Measurements from ENCODE around the gene SHISA6. TPM values are rescaled to one million over a fixed set of nuclear protein-coding genes. Genes with fewer than 3 reads are reported as not detected.

The SHISA6 gene
- polyA plus RNA-seq, 1 donor (not counting 4 experiments of a cell fraction or from before 2014, with no cell fraction given), result 2.2 TPM

- no peak overlapping the region for H3K9ac ChIP-seq (ENCODE audit: control insufficient read depth, extremely low read depth, insufficient read depth, low read length)
- no peak overlapping the region for H3K4me3 ChIP-seq (ENCODE audit: control insufficient read depth in 2 of 3, extremely low read depth in 1 of 3, insufficient read depth in 2 of 3, low read depth in 1 of 3, low read length in 3 of 3)
- no peak for TF ChIP-seq CTCF (optimal IDR thresholded peaks at IDR 0.05 in 1 of 3, IDR thresholded peaks at IDR 0.05 in 1 of 3, conservative IDR thresholded peaks at IDR 0.05 in 1 of 3; ENCODE audit: extremely low read depth in 1 of 3, insufficient read depth in 2 of 3, low read length in 3 of 3)
- TF ChIP-seq EZH2 (IDR thresholded peaks at IDR 0.05; ENCODE audit: low read length), result no peak
- H3K9me3 ChIP-seq (ENCODE audit: control insufficient read depth, low read depth, low read length), result no peaks in the 10 kb centered on the region
- H3K9me1 ChIP-seq (ENCODE audit: control insufficient read depth, extremely low read depth, insufficient read depth, low read length), result no peaks in the 10 kb centered on the region
- FAIRE-seq (no peak), DNase-seq (ENCODE audit: low read depth, low spot score) (no peak)
- H3K4me2 ChIP-seq (ENCODE audit: control insufficient read depth, extremely low read depth, insufficient read depth, low read depth, low read length), result no peak overlapping the region
- dilution Hi-C loops (cut with MboI; ENCODE audit: extremely low pct_ligation_motif_present, low sequenced_read_pairs), result no loop called here
- H4K20me1 ChIP-seq (ENCODE audit: control insufficient read depth, extremely low read depth, insufficient read depth, low read length), result no peaks in the 10 kb centered on the region
- H3K4me1 ChIP-seq (ENCODE audit: control insufficient read depth, extremely low read depth, insufficient read depth, low read length), result no peaks in the 10 kb centered on the region
- no peak overlapping the region for H3K27ac ChIP-seq (ENCODE audit: control insufficient read depth, insufficient read depth, low read length)
- H3K79me2 ChIP-seq (ENCODE audit: control insufficient read depth, insufficient read depth, low read length), result no peaks in the 10 kb centered on the region
- no peaks in the 10 kb centered on the region for H3K36me3 ChIP-seq (ENCODE audit: control insufficient read depth in 2 of 2, extremely low read depth in 1 of 2, insufficient read depth in 2 of 2, low read length in 2 of 2)
- H2AFZ ChIP-seq (ENCODE audit: control insufficient read depth, low read length), result no peak overlapping the region
- H3K27me3 ChIP-seq (ENCODE audit: control insufficient read depth, extremely low read depth, insufficient read depth, low read length), result no peaks in the 10 kb centered on the region
These were observed 298.6 kb downstream of the SHISA6 start for GRCh38 chr17:11539637-11540036.

GRCh38 chr17:11545002-11545401 is 304.0 kb downstream of the SHISA6 start:
- H3K36me3 ChIP-seq (ENCODE audit: control insufficient read depth in 2 of 2, extremely low read depth in 1 of 2, insufficient read depth in 2 of 2, low read length in 2 of 2), result no peaks in the 10 kb centered on the region
- FAIRE-seq (no peak), DNase-seq (ENCODE audit: low read depth, low spot score) (no peak)
- H3K9me3 ChIP-seq (ENCODE audit: control insufficient read depth, low read depth, low read length), result no peaks in the 10 kb centered on the region
- no peak overlapping the region for H2AFZ ChIP-seq (ENCODE audit: control insufficient read depth, low read length)
- H3K27me3 ChIP-seq (ENCODE audit: control insufficient read depth, extremely low read depth, insufficient read depth, low read length), result no peaks in the 10 kb centered on the region
- no peaks in the 10 kb centered on the region for H4K20me1 ChIP-seq (ENCODE audit: control insufficient read depth, extremely low read depth, insufficient read depth, low read length)
- H3K4me1 ChIP-seq (ENCODE audit: control insufficient read depth, extremely low read depth, insufficient read depth, low read length), result no peaks in the 10 kb centered on the region
- no peak overlapping the region for H3K27ac ChIP-seq (ENCODE audit: control insufficient read depth, insufficient read depth, low read length)
- dilution Hi-C loops (cut with MboI; ENCODE audit: extremely low pct_ligation_motif_present, low sequenced_read_pairs), result no loop called here
- H3K79me2 ChIP-seq (ENCODE audit: control insufficient read depth, insufficient read depth, low read length), result no peaks in the 10 kb centered on the region
- no peak overlapping the region for H3K4me2 ChIP-seq (ENCODE audit: control insufficient read depth, extremely low read depth, insufficient read depth, low read depth, low read length)
- no peak overlapping the region for H3K4me3 ChIP-seq (ENCODE audit: control insufficient read depth in 2 of 3, extremely low read depth in 1 of 3, insufficient read depth in 2 of 3, low read depth in 1 of 3, low read length in 3 of 3)
- H3K9me1 ChIP-seq (ENCODE audit: control insufficient read depth, extremely low read depth, insufficient read depth, low read length), result no peaks in the 10 kb centered on the region
- TF ChIP-seq EZH2 (IDR thresholded peaks at IDR 0.05; ENCODE audit: low read length), result no peak
- no peak for TF ChIP-seq CTCF (optimal IDR thresholded peaks at IDR 0.05 in 1 of 3, IDR thresholded peaks at IDR 0.05 in 1 of 3, conservative IDR thresholded peaks at IDR 0.05 in 1 of 3; ENCODE audit: extremely low read depth in 1 of 3, insufficient read depth in 2 of 3, low read length in 3 of 3)
- H3K9ac ChIP-seq (ENCODE audit: control insufficient read depth, extremely low read depth, insufficient read depth, low read length), result no peak overlapping the region
